Large intestine (tissue), 12 donors: ENCODE data around the gene HLA-DQA1. TPM values are rescaled to one million over a fixed set of nuclear protein-coding genes. Genes with fewer than 3 reads are reported as not detected.
"Not testable (repeated sequence)": the region's sequence is repeated elsewhere in the genome, so short reads cannot be mapped to it uniquely, and the experiment has no call there.

ENCODE experiments used
- DNase-seq, 2 donors: peaks; one replicate each; pipeline versions ENCODE4 v3.0.0 to v3.0.0-alpha.2; 2013
- H3K27ac ChIP-seq: one replicate; pipeline ENCODE4 v1.5.1; 2013; ENCODE audit warnings: low read length
- H3K27me3 ChIP-seq: 2 replicates; pipeline ENCODE4 v1.6.1; 2013; ENCODE audit warnings: low read length; ENCODE audit not compliant: control insufficient read depth, insufficient read depth
- H3K36me3 ChIP-seq: 2 replicates; pipeline ENCODE4 v1.6.1; 2013; ENCODE audit warnings: low read length; ENCODE audit not compliant: control insufficient read depth, insufficient read depth
- H3K4me1 ChIP-seq: one replicate; pipeline ENCODE4 v1.6.1; 2013; ENCODE audit warnings: low read length; ENCODE audit not compliant: control insufficient read depth, insufficient read depth
- H3K4me3 ChIP-seq: one replicate; pipeline ENCODE4 v1.5.1; 2013; ENCODE audit warnings: low read length
- H3K9me3 ChIP-seq: one replicate; pipeline ENCODE4 v1.6.1; 2013; ENCODE audit warnings: mild to moderate bottlenecking, low read depth, low read length, moderate library complexity; ENCODE audit not compliant: control insufficient read depth
- WGBS: methylation state at CpG from one replicate; pipeline ENCODE4 v1.1.5; 2013; ENCODE audit warnings: low lambda C conversion rate; ENCODE audit not compliant: insufficient coverage; 5-methylcytosine and 5-hydroxymethylcytosine counted together
- long read RNA-seq, 11 donors: transcript quantifications; one replicate each; lab custom pipeline, GENCODE V29; 2026
- polyA plus RNA-seq: library from polyadenylated mRNA; unstranded; fragments of 120-200 nt; gene quantifications from one replicate; pipeline ENCODE4 v1.2.1, GENCODE V29; 2013

The HLA-DQA1 gene
- 53.4 TPM for polyA plus RNA-seq
- long read RNA-seq, donor 1, full-length matches to known transcripts = 31 of 31 reads
- long read RNA-seq, donor 1, partial matches to known transcripts = 0 of 31 reads
- long read RNA-seq, donor 1, other reads (novel, unspliced or antisense) = 0 of 31 reads
- long read RNA-seq, donor 2, full-length matches to known transcripts = 51 of 87 reads
- long read RNA-seq, donor 2, partial matches to known transcripts = 36 of 87 reads
- long read RNA-seq, donor 2, other reads (novel, unspliced or antisense) = 0 of 87 reads
- long read RNA-seq, donor 3, full-length matches to known transcripts = 41 of 69 reads
- long read RNA-seq, donor 3, partial matches to known transcripts = 28 of 69 reads
- long read RNA-seq, donor 3, other reads (novel, unspliced or antisense) = 0 of 69 reads
- long read RNA-seq, donor 4, partial matches to known transcripts = 0 of 6 reads
- long read RNA-seq, donor 4, other reads (novel, unspliced or antisense) = 0 of 6 reads
- long read RNA-seq, donor 5, transcript HLA-DQA1-201 (5 exons, 1,591 nt) = major isoform, 8 of 9 reads
- long read RNA-seq, donor 5, partial matches to known transcripts = 0 of 9 reads
- long read RNA-seq, donor 5, other reads (novel, unspliced or antisense) = 0 of 9 reads
- long read RNA-seq, donor 6, full-length matches to known transcripts = 28 of 55 reads
- long read RNA-seq, donor 6, partial matches to known transcripts = 27 of 55 reads
- long read RNA-seq, donor 6, other reads (novel, unspliced or antisense) = 0 of 55 reads
- long read RNA-seq, donor 7, transcript HLA-DQA1-201 (5 exons, 1,591 nt) = major isoform, 13 of 20 reads
- long read RNA-seq, donor 7, partial matches to known transcripts = 6 of 20 reads
- long read RNA-seq, donor 7, other reads (novel, unspliced or antisense) = 0 of 20 reads
- long read RNA-seq, donor 8, full-length matches to known transcripts = 23 of 52 reads
- long read RNA-seq, donor 8, partial matches to known transcripts = 12 of 52 reads
- long read RNA-seq, donor 8, other reads (novel, unspliced or antisense) = 17 of 52 reads
- long read RNA-seq, donor 9, transcript HLA-DQA1-201 (5 exons, 1,591 nt) = major isoform, 14 of 20 reads
- long read RNA-seq, donor 9, partial matches to known transcripts = 5 of 20 reads
- long read RNA-seq, donor 9, other reads (novel, unspliced or antisense) = 0 of 20 reads
- long read RNA-seq, donor 10, full-length matches to known transcripts = 43 of 49 reads
- long read RNA-seq, donor 10, partial matches to known transcripts = 6 of 49 reads
- long read RNA-seq, donor 10, other reads (novel, unspliced or antisense) = 0 of 49 reads
- long read RNA-seq, donor 11, partial matches to known transcripts = 0 of 15 reads
- long read RNA-seq, donor 11, other reads (novel, unspliced or antisense) = 15 of 15 reads

GRCh38 chr6:32637219-32637880 is at the start of gene HLA-DQA1:
Gene HLA-DQA1 (plus strand): TSS chr6:32637406. CDS start chr6:32637459, 53 bp downstream.
- Histone ChIP-seq H3K4me1 (no peaks in the 10 kb centered on the region), H3K4me3 (no peak within 1 kb of the TSS), H3K36me3 (no peaks in the 10 kb centered on the region), H3K9me3 (no peaks in the 10 kb centered on the region), H3K27ac (no peak within 1 kb of the TSS), H3K27me3 (no peaks in the 10 kb centered on the region)
- 23% methylated on average over 3 of the region's 7 CpGs for whole genome bisulfite sequencing
- no peak for DNase-seq

DNA sequence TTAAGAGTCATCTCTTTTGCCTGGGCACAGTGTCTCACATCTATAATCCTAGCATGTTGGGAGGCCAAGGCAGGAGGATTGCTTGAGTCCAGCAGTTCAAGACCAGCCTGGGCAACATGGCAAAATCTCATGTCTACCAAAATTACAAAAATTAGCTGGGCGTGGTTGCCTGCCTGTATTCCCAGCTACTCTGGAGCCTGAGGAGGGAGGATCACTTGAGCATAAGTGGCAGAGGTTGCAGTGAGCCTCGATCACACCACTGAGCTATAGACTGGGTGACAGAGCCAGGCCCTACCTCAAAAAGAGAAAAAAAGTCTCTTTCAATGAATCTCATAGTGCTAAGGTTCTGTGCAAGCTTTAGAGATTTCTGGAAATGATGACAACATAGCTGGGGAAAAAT is 49.0 kb upstream of the HLA-DQA1 start:
- Histone ChIP-seq H3K27me3 (no peaks in the 10 kb centered on the region), H3K9me3 (no peaks in the 10 kb centered on the region), H3K4me3 (no peak overlapping the region), H3K4me1 (no peaks in the 10 kb centered on the region), H3K36me3 (no peaks in the 10 kb centered on the region), H3K27ac (no peak overlapping the region)
- no CpG with 5 or more reads among the region's 2 CpGs for WGBS
- DNase-seq = no peak

DNA sequence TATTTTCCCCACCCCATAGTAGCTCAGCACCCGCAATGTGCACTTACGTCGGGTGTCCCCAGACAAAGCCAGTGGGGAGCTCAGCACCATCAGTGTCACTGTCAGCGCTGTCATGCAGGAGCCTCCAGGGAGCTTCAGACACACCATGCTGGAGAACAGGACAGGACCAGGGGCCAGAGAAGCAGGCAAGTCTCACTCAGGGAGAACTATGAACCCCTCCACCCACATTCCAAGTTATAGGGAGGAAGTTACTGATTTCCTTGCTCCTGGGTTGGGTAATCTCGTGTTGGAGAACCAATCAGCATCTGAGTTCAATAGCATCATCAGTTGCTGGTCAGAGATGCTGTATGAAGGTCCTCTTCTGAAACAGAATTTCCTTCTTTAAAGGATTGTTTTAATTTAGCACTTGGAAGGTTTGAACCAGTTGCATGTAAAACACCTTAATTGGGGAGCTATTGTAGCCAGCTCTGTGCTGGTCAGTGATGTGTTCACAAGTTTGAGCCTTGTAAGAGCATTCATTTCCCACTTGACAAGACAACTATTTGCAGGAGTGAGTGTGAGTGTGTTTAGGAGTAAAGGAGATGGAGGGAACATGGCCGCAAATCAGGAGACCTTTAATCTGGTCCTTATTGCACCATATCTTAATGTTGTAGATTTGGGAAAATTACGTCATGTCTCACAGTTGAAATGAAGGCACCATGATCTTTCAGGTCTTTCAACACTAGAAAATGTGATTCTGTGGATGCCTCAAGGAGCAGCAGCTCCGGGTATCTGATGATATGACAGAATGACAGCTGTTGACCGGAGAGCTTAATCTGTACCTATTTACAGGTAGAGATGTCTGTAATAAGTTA is 47.4 kb upstream of the HLA-DQA1 start, which contains the start of gene HLA-DRB1:
Gene HLA-DRB1 (minus strand): TSS at position 253 of the 854 bp plus-strand sequence. CDS start 106 bp downstream, at position 147.
- H3K36me3 ChIP-seq = no peaks in the 10 kb centered on the region
- DNase-seq = peak; percentile 79 to 88
- H3K4me1 ChIP-seq = no peaks in the 10 kb centered on the region
- WGBS = no CpG with 5 or more reads among the region's 9 CpGs
- H3K4me3 ChIP-seq = no peak within 1 kb of the TSS
- no peak within 1 kb of the TSS for H3K27ac ChIP-seq
- no peaks in the 10 kb centered on the region for H3K27me3 ChIP-seq
- H3K9me3 ChIP-seq = no peaks in the 10 kb centered on the region

GRCh38 chr6:32590713-32591112 is 46.5 kb upstream of the HLA-DQA1 start:
- not testable (repeated sequence) for H3K27me3 ChIP-seq, H3K4me1 ChIP-seq, H3K9me3 ChIP-seq, DNase-seq, H3K27ac ChIP-seq, H3K4me3 ChIP-seq, H3K36me3 ChIP-seq
- no CpG with 5 or more reads among the region's 10 CpGs for WGBS

GRCh38 chr6:32597024-32597423 is 40.2 kb upstream of the HLA-DQA1 start:
- no peaks in the 10 kb centered on the region for H3K9me3 ChIP-seq
- H3K4me1 ChIP-seq = no peaks in the 10 kb centered on the region
- H3K4me3 ChIP-seq = no peak overlapping the region
- no peak for DNase-seq
- no peaks in the 10 kb centered on the region for H3K27me3 ChIP-seq
- H3K27ac ChIP-seq = no peak overlapping the region
- H3K36me3 ChIP-seq = no peaks in the 10 kb centered on the region

DNA sequence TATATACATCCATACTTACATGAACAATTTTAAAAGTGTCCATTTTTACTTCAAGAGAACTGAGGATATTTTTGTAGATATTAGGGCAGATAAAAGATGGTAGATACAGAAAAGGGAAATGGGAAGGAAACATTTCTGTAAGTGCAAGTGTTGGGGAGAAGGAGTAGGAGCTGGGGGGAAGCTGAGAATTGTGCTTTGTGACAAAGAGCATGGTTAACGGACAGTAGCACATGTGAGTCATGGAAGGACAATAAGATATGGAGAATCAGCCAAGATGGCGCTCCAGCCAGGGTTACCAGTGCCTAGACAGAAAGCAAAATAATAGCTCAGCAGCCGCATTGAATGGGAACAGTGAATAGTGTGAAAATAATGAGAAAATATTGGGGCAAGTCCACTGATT is 34.8 kb upstream of the HLA-DQA1 start:
- Histone ChIP-seq H3K4me3 (no peak overlapping the region), H3K27ac (no peak overlapping the region), H3K36me3 (no peaks in the 10 kb centered on the region), H3K9me3 (no peaks in the 10 kb centered on the region), H3K4me1 (no peaks in the 10 kb centered on the region), H3K27me3 (no peaks in the 10 kb centered on the region)
- 60% methylated on average over 1 of the region's 3 CpGs for WGBS
- DNase-seq = no peak

- H3K27me3 ChIP-seq = no peaks in the 10 kb centered on the region
- H3K4me1 ChIP-seq = no peaks in the 10 kb centered on the region
- no peak for DNase-seq
These were observed 34.0 kb upstream of the HLA-DQA1 start for GRCh38 chr6:32603222-32603621.

GRCh38 chr6:32603888-32604287 is 33.3 kb upstream of the HLA-DQA1 start:
- 52% methylated on average over 3 of the region's 3 CpGs for WGBS
- Histone ChIP-seq H3K27me3 (no peaks in the 10 kb centered on the region), H3K9me3 (no peaks in the 10 kb centered on the region), H3K27ac (no peak overlapping the region), H3K4me1 (no peaks in the 10 kb centered on the region), H3K36me3 (no peaks in the 10 kb centered on the region), H3K4me3 (no peak overlapping the region)
- no peak for DNase-seq

More at GRCh38 chr6:32603222-32603621, 34.0 kb upstream of the HLA-DQA1 start:
- Histone ChIP-seq H3K27ac (no peak overlapping the region), H3K9me3 (no peaks in the 10 kb centered on the region), H3K4me3 (no peak overlapping the region), H3K36me3 (no peaks in the 10 kb centered on the region)
- WGBS = 20% methylated on average over 1 of the region's 5 CpGs

GRCh38 chr6:32604434-32604877 is 32.8 kb upstream of the HLA-DQA1 start:
- H3K4me1 ChIP-seq = no peaks in the 10 kb centered on the region
- no peaks in the 10 kb centered on the region for H3K36me3 ChIP-seq
- no peak overlapping the region for H3K27ac ChIP-seq
- WGBS = 37% methylated on average over 2 of the region's 3 CpGs
- H3K27me3 ChIP-seq = no peaks in the 10 kb centered on the region
- no peaks in the 10 kb centered on the region for H3K9me3 ChIP-seq
- no peak for DNase-seq
- H3K4me3 ChIP-seq = no peak overlapping the region
